Motor neuron (in vitro differentiated cells): ENCODE data around the gene ALX4. TPM values are rescaled to one million over a fixed set of nuclear protein-coding genes. Genes with fewer than 3 reads are reported as not detected.
A peak's percentile ranks its signal among the peaks of the same experiment; 100 is the strongest.

Experiments used
- ATAC-seq, 8 experiments: fragments of 200-7000 bp; cut with Tn5 transposase; replicated peaks in 6 of 8; 2 replicates each; pipeline ENCODE4 v1.8.0; 2021; ENCODE audit warnings: mild to moderate bottlenecking in 8 of 8, moderate library complexity in 8 of 8
- H3K27ac ChIP-seq, 2 donors: fragments of 250-450 bp; sonication (Bioruptor Pico); 2 replicates each; pipeline ENCODE4 v1.9.0; 2021; ENCODE audit warnings: antibody characterized with exemption in 2 of 2, mild to moderate bottlenecking in 2 of 2, moderate library complexity in 1 of 2
- H3K4me1 ChIP-seq, 2 donors: fragments of 250-450 bp; sonication (Bioruptor Pico); replicated peaks in 1 of 2; 2 replicates each; pipeline ENCODE4 v1.6.1; 2021; ENCODE audit warnings: antibody characterized with exemption in 2 of 2, mild to moderate bottlenecking in 2 of 2, moderate library complexity in 1 of 2
- H3K4me3 ChIP-seq, 5 donors: fragments of 250-450 bp; sonication (Bioruptor Pico); 2 replicates each; pipeline ENCODE4 v1.9.0; 2021; ENCODE audit warnings: antibody characterized with exemption in 5 of 5, mild to moderate bottlenecking in 5 of 5, moderate library complexity in 4 of 5
- WGBS, 10 experiments: fragments of 450-650 bp; shearing (Covaris generic); methylation state at CpG; one replicate each; pipeline ENCODE4 v1.0.0; 2022; 5-methylcytosine and 5-hydroxymethylcytosine counted together
- in situ Hi-C, 9 experiments: fragments of 400-800 bp; cut with MboI; loops; one replicate each; pipeline ENCODE4 v1.15.0; 2021; ENCODE audit warnings: low sequenced_read_pairs in 9 of 9, low pct_unique_long_range_greater_than_20kb in 2 of 9; ENCODE audit not compliant: unreplicated experiment in 9 of 9
- total RNA-seq, 8 experiments: library from RNA; unstranded; fragments of 300-600 nt; gene quantifications; 2 replicates each; pipeline versions ENCODE4 v1.2.3 to v1.2.4, GENCODE V29; 2022

Gene ALX4
- total RNA-seq, 8 experiments from 2014 or later, result 0.08 to 4.2 (median 0.31) TPM

- Histone ChIP-seq H3K4me3 (no peak overlapping the region), H3K27ac (no peak overlapping the region), H3K4me1 (peaks cover 0 to 4% of the 10 kb centered on the region in 2 donors)
- 48 to 100% (median 67%) methylated on average over 1 to 9 of the region's 9 CpGs; no CpG with 5 or more reads in 3 of the 10 experiments for WGBS, 10 experiments
- no peak for ATAC-seq
- in situ Hi-C loops, result no loop called here
Observed at GRCh38 chr11:44266056-44266780, 43.7 kb downstream of the ALX4 start.

- 100% methylated on average over 3 of the region's 22 CpGs; no CpG with 5 or more reads in 9 of the 10 experiments for WGBS, 10 experiments
- in situ Hi-C loops, result no loop called here
- Histone ChIP-seq H3K27ac (no peak overlapping the region), H3K4me3 (no peak overlapping the region), H3K4me1 (peaks cover 0 to 4% of the 10 kb centered on the region in 2 donors)
- no peak for ATAC-seq
Observed at GRCh38 chr11:44264761-44265160, 45.2 kb downstream of the ALX4 start.

GRCh38 chr11:44264438-44264749 lies 45.5 kb downstream of the ALX4 start:
- in situ Hi-C loops, result no loop called here
- H3K4me3 ChIP-seq, result no peak overlapping the region
- WGBS, 10 experiments, result 76 to 100% (median 83%) methylated on average over 1 to 3 of the region's 8 CpGs; no CpG with 5 or more reads in 7 of the 10 experiments
- H3K4me1 ChIP-seq, result peaks cover 0 to 4% of the 10 kb centered on the region in 2 donors
- no peak overlapping the region for H3K27ac ChIP-seq
- ATAC-seq, result peak in 1 of 8 experiments; percentile 18

- in situ Hi-C loops, result no loop called here
- Histone ChIP-seq H3K4me3 (no peak overlapping the region), H3K4me1 (peaks cover 0 to 4% of the 10 kb centered on the region in 2 donors), H3K27ac (no peak overlapping the region)
- ATAC-seq, result peak in 2 of 8 experiments; percentile 23 to 87
- WGBS, 10 experiments, result 50 to 100% (median 77%) methylated on average over 1 to 5 of the region's 20 CpGs; no CpG with 5 or more reads in 4 of the 10 experiments
Observed at GRCh38 chr11:44263738-44264437, 46.1 kb downstream of the ALX4 start.

GRCh38 chr11:44261800-44262591 lies 47.9 kb downstream of the ALX4 start:
- ATAC-seq, result no peak
- WGBS, 10 experiments, result 50 to 100% (median 75%) methylated on average over 1 to 9 of the region's 14 CpGs; no CpG with 5 or more reads in 3 of the 10 experiments

GRCh38 chr11:44260081-44260480 lies 49.9 kb downstream of the ALX4 start:
- Histone ChIP-seq H3K27ac (no peak overlapping the region), H3K4me3 (no peak overlapping the region), H3K4me1 (peaks cover 0 to 4% of the 10 kb centered on the region in 2 donors)
- in situ Hi-C loops, result no loop called here
- no peak for ATAC-seq
- 0 to 100% (median 79%) methylated on average over 1 to 3 of the region's 4 CpGs; no CpG with 5 or more reads in 5 of the 10 experiments for WGBS, 10 experiments

More at GRCh38 chr11:44261800-44262591, 47.9 kb downstream of the ALX4 start:
- no peak overlapping the region for H3K27ac ChIP-seq
- in situ Hi-C loops, result no loop called here
- no peak overlapping the region for H3K4me3 ChIP-seq
- peaks cover 0 to 4% of the 10 kb centered on the region in 2 donors for H3K4me1 ChIP-seq

GRCh38 chr11:44258839-44259420 lies 51.0 kb downstream of the ALX4 start:
- ATAC-seq, result peak in 2 of 8 experiments; percentile 26 to 47
- in situ Hi-C loops, result no loop called here
- WGBS, 10 experiments, result 40 to 100% (median 100%) methylated on average over 1 to 4 of the region's 5 CpGs; no CpG with 5 or more reads in 4 of the 10 experiments

GRCh38 chr11:44258190-44258489 lies 51.8 kb downstream of the ALX4 start:
- Histone ChIP-seq H3K27ac (no peak overlapping the region), H3K4me3 (no peak overlapping the region), H3K4me1 (no peaks in the 10 kb centered on the region)
- in situ Hi-C loops, result no loop called here
- WGBS, 10 experiments, result 46 to 93% (median 60%) methylated on average over 2 to 3 of the region's 5 CpGs; no CpG with 5 or more reads in 6 of the 10 experiments
- ATAC-seq, result peak in 2 of 8 experiments; percentile 43 to 58

More at GRCh38 chr11:44258839-44259420, 51.0 kb downstream of the ALX4 start:
- Histone ChIP-seq H3K27ac (no peak overlapping the region), H3K4me1 (no peaks in the 10 kb centered on the region), H3K4me3 (no peak overlapping the region)

GRCh38 chr11:44257338-44258189 lies 52.4 kb downstream of the ALX4 start:
- no peak overlapping the region for H3K27ac ChIP-seq
- H3K4me1 ChIP-seq, result no peaks in the 10 kb centered on the region
- ATAC-seq, result no peak
- in situ Hi-C loops, result no loop called here
- no peak overlapping the region for H3K4me3 ChIP-seq
- 83 to 100% (median 91%) methylated on average over 1 to 4 of the region's 8 CpGs; no CpG with 5 or more reads in 2 of the 10 experiments for WGBS, 10 experiments

- 33 to 94% (median 79%) methylated on average over 1 to 2 of the region's 4 CpGs; no CpG with 5 or more reads in 3 of the 10 experiments for WGBS, 10 experiments
- Histone ChIP-seq H3K4me1 (no peaks in the 10 kb centered on the region), H3K27ac (no peak overlapping the region), H3K4me3 (no peak overlapping the region)
- no peak for ATAC-seq
- in situ Hi-C loops, result no loop called here
Observed at GRCh38 chr11:44256673-44257291, 53.2 kb downstream of the ALX4 start.

GRCh38 chr11:44255406-44256071 lies 54.4 kb downstream of the ALX4 start:
- Histone ChIP-seq H3K4me1 (no peaks in the 10 kb centered on the region), H3K4me3 (no peak overlapping the region), H3K27ac (no peak overlapping the region)
- in situ Hi-C loops, result no loop called here
- WGBS, 10 experiments, result 69 to 92% (median 77%) methylated on average over 1 to 6 of the region's 6 CpGs
- no peak for ATAC-seq
